Lower leg skin (tissue), 4 donors: Measurements from ENCODE around the gene WWOX. TPM values are rescaled to one million over a fixed set of nuclear protein-coding genes. Genes with fewer than 3 reads are reported as not detected.

ENCODE experiments used
- DNase-seq, 2 donors: peaks; one replicate each; pipeline ENCODE4 v3.0.0-alpha.2; 2019; ENCODE audit warnings: low spot score in 2 of 2
- H3K4me3 ChIP-seq: fragments of 200-600 bp; sonication (generic); 2 replicates; pipeline ENCODE4 v1.5.1; 2017; ENCODE audit warnings: mild to moderate bottlenecking, low read depth; ENCODE audit not compliant: poor library complexity, severe bottlenecking
- POLR2A ChIP-seq, 2 donors: fragments of 450-650 bp; IDR thresholded peaks; one replicate each; pipeline ENCODE4 v1.6.1; 2016 to 2017; ENCODE audit warnings: antibody characterized with exemption in 2 of 2, mild to moderate bottlenecking in 1 of 2, moderate library complexity in 1 of 2
- WGBS, 2 donors: methylation state at CpG; one replicate each; pipeline ENCODE4 v1.1.5; 2018; 5-methylcytosine and 5-hydroxymethylcytosine counted together
- intact Hi-C: fragments of 100-400 bp; cut with DNase I; formaldehyde crosslinking; loops from one replicate; pipeline ENCODE4 v1.15.0; 2023; ENCODE audit warnings: low total_unique reads
- total RNA-seq, 4 donors: library from RNA; depleted of rRNA; stranded (reverse); fragments of >200 nt; gene quantifications; one replicate each; pipeline ENCODE4 v1.1.0, GENCODE V29; 2016
- TF ChIP-seq, protein P1 (sequence below), 3 donors: fragments of 450-650 bp; IDR thresholded peaks; one replicate each; pipeline ENCODE4 v1.5.1; 2016; ENCODE audit warnings: antibody characterized with exemption in 3 of 3, mild to moderate bottlenecking in 3 of 3, moderate library complexity in 2 of 3

WWOX gene
- total RNA-seq, 4 donors from 2014 or later: 21.0 to 82.7 (median 36.1) TPM

- no peak for DNase-seq
- H3K4me3 ChIP-seq: no peak overlapping the region
- WGBS, 2 donors: 78 to 87% methylated on average over 7 of the region's 7 CpGs
- no peak for TF ChIP-seq POLR2A (IDR thresholded peaks at IDR 0.05)
- TF ChIP-seq, protein P1, sequence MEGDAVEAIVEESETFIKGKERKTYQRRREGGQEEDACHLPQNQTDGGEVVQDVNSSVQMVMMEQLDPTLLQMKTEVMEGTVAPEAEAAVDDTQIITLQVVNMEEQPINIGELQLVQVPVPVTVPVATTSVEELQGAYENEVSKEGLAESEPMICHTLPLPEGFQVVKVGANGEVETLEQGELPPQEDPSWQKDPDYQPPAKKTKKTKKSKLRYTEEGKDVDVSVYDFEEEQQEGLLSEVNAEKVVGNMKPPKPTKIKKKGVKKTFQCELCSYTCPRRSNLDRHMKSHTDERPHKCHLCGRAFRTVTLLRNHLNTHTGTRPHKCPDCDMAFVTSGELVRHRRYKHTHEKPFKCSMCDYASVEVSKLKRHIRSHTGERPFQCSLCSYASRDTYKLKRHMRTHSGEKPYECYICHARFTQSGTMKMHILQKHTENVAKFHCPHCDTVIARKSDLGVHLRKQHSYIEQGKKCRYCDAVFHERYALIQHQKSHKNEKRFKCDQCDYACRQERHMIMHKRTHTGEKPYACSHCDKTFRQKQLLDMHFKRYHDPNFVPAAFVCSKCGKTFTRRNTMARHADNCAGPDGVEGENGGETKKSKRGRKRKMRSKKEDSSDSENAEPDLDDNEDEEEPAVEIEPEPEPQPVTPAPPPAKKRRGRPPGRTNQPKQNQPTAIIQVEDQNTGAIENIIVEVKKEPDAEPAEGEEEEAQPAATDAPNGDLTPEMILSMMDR (IDR thresholded peaks at IDR 0.05): no peak
- intact Hi-C loops: no loop called here
Observed at GRCh38 chr16:78579020-78579419, 479.6 kb downstream of the WWOX start.

DNA sequence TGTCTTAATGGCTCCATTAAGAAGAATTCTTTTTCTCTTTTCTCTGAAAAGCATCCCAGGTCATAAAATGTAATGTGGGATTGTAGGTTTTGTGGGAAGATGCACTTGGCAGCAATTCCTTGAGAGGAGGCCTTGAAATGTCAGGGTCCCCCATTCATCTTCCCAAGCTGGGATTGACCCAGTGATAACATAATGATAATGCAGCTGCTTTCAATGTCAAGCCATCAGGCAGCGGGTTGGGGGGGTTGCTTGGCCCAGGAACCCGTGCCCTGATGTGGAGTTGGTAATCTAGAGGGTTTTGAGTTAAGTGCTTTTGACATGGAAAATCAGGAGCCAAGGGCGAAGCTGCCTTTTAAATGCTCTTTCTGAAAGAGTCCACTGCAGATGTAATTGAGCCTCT is 484.0 kb downstream of the WWOX start:
- no peak overlapping the region for H3K4me3 ChIP-seq
- intact Hi-C loops: no loop called here
- no peak for DNase-seq
- 94 to 96% methylated on average over 3 of the region's 3 CpGs for WGBS, 2 donors
- no peak for TF ChIP-seq POLR2A (IDR thresholded peaks at IDR 0.05)
- TF ChIP-seq, protein P1 (IDR thresholded peaks at IDR 0.05): no peak

DNA sequence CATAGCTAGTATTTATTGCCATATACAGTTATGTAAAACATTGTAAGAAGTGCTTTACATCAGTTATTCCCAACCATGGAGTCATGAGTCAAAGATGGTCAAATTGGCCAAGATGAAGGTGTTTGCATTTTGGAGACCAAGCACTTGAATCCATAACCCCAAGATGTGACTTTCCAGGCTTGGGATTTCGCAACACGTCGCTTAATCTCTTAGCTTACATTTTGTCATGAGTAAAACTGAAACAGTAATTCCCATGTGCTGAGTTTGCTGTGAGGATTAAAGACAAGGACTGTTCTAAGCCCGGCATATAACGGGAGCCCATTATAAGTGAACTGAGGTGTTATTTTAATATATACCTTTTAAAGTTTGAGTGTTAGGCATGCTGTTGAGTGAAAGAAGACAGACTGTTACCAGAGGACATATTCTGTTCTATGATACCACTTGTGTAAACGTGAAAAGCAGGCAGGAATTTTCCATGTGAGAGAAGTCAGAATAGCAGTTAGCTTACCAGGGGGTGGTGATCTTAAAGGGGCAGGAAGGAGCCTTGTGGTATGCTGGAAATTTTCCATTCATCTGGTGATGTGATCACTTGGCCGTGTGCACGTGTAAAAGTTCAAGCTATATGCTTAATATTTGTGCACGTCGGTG is 484.9 kb downstream of the WWOX start:
- TF ChIP-seq, protein P1 (IDR thresholded peaks at IDR 0.05): no peak
- TF ChIP-seq POLR2A (IDR thresholded peaks at IDR 0.05): no peak
- DNase-seq: no peak
- H3K4me3 ChIP-seq: no peak overlapping the region
- intact Hi-C loops: no loop called here
- 87 to 88% methylated on average over 10 of the region's 10 CpGs for WGBS, 2 donors

- DNase-seq: no peak
- TF ChIP-seq POLR2A (IDR thresholded peaks at IDR 0.05): no peak
- TF ChIP-seq, protein P1 (IDR thresholded peaks at IDR 0.05): no peak
- no peak overlapping the region for H3K4me3 ChIP-seq
- intact Hi-C loops: no loop called here
- 88 to 98% methylated on average over 8 of the region's 8 CpGs for WGBS, 2 donors
Observed at GRCh38 chr16:78584991-78585390, 485.5 kb downstream of the WWOX start.

GRCh38 chr16:78589331-78589730 is 489.9 kb downstream of the WWOX start:
- no peak overlapping the region for H3K4me3 ChIP-seq
- TF ChIP-seq POLR2A (IDR thresholded peaks at IDR 0.05): no peak
- TF ChIP-seq, protein P1 (IDR thresholded peaks at IDR 0.05): no peak
- intact Hi-C loops: no loop called here
- DNase-seq: no peak
- WGBS, 2 donors: 94 to 97% methylated on average over 3 of the region's 3 CpGs

DNA sequence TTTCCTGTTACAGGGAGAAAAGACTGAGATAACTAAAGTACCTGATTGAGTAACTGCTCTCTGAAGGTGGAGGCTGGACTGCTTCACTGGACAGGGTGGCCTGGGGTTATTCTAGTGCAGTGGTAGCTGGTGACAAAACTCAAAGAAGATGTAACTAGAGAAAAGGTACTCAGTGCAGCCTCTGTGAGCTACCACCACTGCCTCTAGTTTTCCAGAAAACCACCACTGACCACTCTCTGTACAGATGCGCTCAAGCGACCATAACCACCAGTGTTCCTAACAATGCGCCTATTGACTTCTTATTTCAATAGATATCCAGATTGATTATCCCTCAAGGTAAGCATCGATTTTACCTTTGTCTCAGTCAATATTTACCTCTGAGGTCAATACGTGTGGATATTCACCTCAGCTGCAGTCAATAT is 492.2 kb downstream of the WWOX start:
- H3K4me3 ChIP-seq: no peak overlapping the region
- DNase-seq: no peak
- TF ChIP-seq, protein P1 (IDR thresholded peaks at IDR 0.05): no peak
- TF ChIP-seq POLR2A (IDR thresholded peaks at IDR 0.05): no peak
- 91 to 98% methylated on average over 5 of the region's 5 CpGs for WGBS, 2 donors
- intact Hi-C loops: no loop called here
